Stimulated activated CD4-positive, alpha-beta T cell treated with anti-CD3 and anti-CD28 coated beads, Interleukin-12 subunit alpha, Interleukin-12 subunit beta, amount 100 ng/mL, for 24 hours (primary cell): ENCODE measurements around the gene PTPRN2.
"Not testable (repeated sequence)": the region's sequence is repeated elsewhere in the genome, so short reads cannot be mapped to it uniquely, and the experiment has no call there.

Experiments
- DNase-seq, 2 experiments: peaks; one replicate each; pipeline ENCODE4 v3.0.0-alpha.2; 2020; ENCODE audit warnings: low read depth in 2 of 2

The PTPRN2 gene

GRCh38 chr7:157782041-157782440 is 805.6 kb downstream of the PTPRN2 start:
- DNase-seq, result no peak

- no peak for DNase-seq
Observed at GRCh38 chr7:157780721-157781120, 806.9 kb downstream of the PTPRN2 start.

GRCh38 chr7:157780312-157780711 is 807.3 kb downstream of the PTPRN2 start:
- no peak for DNase-seq

- DNase-seq, result no peak
Observed at GRCh38 chr7:157779206-157779605, 808.4 kb downstream of the PTPRN2 start.

GRCh38 chr7:157777194-157777762 is 810.3 kb downstream of the PTPRN2 start:
- not testable (repeated sequence) for DNase-seq

GRCh38 chr7:157775560-157776332 is 811.9 kb downstream of the PTPRN2 start:
- DNase-seq, result no peak

- no peak for DNase-seq
Observed at GRCh38 chr7:157775021-157775559, 812.5 kb downstream of the PTPRN2 start.

GRCh38 chr7:157774495-157774894 is 813.1 kb downstream of the PTPRN2 start:
- DNase-seq, result no peak

- DNase-seq, result no peak
Observed at GRCh38 chr7:157773361-157773760, 814.3 kb downstream of the PTPRN2 start.

- DNase-seq, result no peak
Observed at GRCh38 chr7:157772486-157773130, 815.0 kb downstream of the PTPRN2 start.

- no peak for DNase-seq
Observed at GRCh38 chr7:157771689-157772088, 815.9 kb downstream of the PTPRN2 start.

GRCh38 chr7:157770716-157771320 is 816.8 kb downstream of the PTPRN2 start:
- no peak for DNase-seq

GRCh38 chr7:157769526-157770215 is 818.0 kb downstream of the PTPRN2 start:
- DNase-seq, result no peak

GRCh38 chr7:157769086-157769485 is 818.5 kb downstream of the PTPRN2 start:
- no peak for DNase-seq

GRCh38 chr7:157768198-157768597 is 819.4 kb downstream of the PTPRN2 start:
- no peak for DNase-seq

- no peak for DNase-seq
Observed at GRCh38 chr7:157767506-157768197, 820.0 kb downstream of the PTPRN2 start.

- DNase-seq, result no peak
Observed at GRCh38 chr7:157766098-157766497, 821.5 kb downstream of the PTPRN2 start.

GRCh38 chr7:157764946-157765537 is 822.6 kb downstream of the PTPRN2 start:
- DNase-seq, result no peak

- no peak for DNase-seq
Observed at GRCh38 chr7:157764193-157764592, 823.4 kb downstream of the PTPRN2 start.

- no peak for DNase-seq
Observed at GRCh38 chr7:157763279-157764000, 824.2 kb downstream of the PTPRN2 start.
